ENCODE data around the gene SLC35E4.

DNA sequence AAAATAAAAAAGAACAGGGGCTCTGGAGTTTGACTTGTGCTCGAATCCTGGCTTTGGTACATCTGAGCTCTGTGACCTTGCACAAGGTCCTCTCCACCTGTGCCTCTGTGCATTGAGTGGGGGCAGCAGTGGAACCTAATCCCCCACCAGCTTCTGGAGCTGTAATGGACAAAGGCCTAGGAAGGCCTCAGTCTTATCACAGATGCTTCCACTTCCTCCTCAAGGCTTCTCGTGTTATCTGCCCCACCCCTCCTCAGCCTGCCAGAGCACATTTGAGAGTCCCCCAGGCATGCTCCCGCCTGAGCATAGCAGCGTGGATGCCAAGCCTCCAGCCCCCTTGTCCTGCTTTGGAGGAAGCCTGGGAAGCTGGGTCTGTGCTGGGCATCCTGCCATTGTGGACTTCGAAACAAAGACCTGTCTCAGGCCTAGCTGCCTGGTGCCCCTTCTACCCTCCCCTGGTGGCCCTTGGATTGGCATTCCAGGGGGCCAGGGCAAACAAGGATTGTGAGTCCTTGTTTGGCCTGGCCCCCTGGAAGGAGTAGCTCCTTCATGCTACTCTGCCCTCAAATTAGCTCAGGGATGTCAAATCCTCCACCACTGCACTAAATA, 15.0 kb downstream of the SLC35E4 start:
- TF ChIP-seq CREB1 (CRISPR knock-in tag; IDR thresholded peaks at IDR 0.05; ENCODE audit: low read depth) = no peak
- TF ChIP-seq, protein P1, sequence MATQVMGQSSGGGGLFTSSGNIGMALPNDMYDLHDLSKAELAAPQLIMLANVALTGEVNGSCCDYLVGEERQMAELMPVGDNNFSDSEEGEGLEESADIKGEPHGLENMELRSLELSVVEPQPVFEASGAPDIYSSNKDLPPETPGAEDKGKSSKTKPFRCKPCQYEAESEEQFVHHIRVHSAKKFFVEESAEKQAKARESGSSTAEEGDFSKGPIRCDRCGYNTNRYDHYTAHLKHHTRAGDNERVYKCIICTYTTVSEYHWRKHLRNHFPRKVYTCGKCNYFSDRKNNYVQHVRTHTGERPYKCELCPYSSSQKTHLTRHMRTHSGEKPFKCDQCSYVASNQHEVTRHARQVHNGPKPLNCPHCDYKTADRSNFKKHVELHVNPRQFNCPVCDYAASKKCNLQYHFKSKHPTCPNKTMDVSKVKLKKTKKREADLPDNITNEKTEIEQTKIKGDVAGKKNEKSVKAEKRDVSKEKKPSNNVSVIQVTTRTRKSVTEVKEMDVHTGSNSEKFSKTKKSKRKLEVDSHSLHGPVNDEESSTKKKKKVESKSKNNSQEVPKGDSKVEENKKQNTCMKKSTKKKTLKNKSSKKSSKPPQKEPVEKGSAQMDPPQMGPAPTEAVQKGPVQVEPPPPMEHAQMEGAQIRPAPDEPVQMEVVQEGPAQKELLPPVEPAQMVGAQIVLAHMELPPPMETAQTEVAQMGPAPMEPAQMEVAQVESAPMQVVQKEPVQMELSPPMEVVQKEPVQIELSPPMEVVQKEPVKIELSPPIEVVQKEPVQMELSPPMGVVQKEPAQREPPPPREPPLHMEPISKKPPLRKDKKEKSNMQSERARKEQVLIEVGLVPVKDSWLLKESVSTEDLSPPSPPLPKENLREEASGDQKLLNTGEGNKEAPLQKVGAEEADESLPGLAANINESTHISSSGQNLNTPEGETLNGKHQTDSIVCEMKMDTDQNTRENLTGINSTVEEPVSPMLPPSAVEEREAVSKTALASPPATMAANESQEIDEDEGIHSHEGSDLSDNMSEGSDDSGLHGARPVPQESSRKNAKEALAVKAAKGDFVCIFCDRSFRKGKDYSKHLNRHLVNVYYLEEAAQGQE (IDR thresholded peaks at IDR 0.05; ENCODE audit: unreplicated experiment) = no peak
- TF ChIP-seq, protein P2, sequence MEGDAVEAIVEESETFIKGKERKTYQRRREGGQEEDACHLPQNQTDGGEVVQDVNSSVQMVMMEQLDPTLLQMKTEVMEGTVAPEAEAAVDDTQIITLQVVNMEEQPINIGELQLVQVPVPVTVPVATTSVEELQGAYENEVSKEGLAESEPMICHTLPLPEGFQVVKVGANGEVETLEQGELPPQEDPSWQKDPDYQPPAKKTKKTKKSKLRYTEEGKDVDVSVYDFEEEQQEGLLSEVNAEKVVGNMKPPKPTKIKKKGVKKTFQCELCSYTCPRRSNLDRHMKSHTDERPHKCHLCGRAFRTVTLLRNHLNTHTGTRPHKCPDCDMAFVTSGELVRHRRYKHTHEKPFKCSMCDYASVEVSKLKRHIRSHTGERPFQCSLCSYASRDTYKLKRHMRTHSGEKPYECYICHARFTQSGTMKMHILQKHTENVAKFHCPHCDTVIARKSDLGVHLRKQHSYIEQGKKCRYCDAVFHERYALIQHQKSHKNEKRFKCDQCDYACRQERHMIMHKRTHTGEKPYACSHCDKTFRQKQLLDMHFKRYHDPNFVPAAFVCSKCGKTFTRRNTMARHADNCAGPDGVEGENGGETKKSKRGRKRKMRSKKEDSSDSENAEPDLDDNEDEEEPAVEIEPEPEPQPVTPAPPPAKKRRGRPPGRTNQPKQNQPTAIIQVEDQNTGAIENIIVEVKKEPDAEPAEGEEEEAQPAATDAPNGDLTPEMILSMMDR (conservative IDR thresholded peaks at IDR 0.05; ENCODE audit: low read depth in 2 of 2) = no peak
- TF ChIP-seq EZH2phosphoT487 (IDR thresholded peaks at IDR 0.05; ENCODE audit: unreplicated experiment) = no peak
- TF ChIP-seq POLR2AphosphoS5 (IDR thresholded peaks at IDR 0.05; ENCODE audit: low read depth) = no peak
